ENCODE measurements around the gene CADM1.

CADM1 gene

DNA sequence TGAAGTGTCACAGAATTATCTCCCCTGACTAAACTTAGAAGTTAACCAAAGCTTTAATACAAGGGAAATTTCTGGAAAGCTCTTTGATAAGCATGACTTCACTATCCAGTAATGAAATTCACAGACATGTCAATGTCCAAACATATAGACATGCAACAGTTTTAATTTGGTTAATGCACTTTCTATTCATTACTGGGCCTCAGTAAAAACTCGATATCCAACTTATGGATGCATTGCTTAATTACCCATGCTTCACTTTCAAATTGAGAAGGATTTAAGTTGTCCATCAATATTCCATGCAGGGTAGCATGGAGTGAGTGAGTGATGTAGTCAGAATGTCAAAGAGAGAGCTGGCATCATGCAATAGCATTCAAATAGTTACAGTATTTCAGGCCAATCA, 197.5 kb downstream of the CADM1 start:
- intact Hi-C loops (cut with DNase I; ENCODE audit: low total_unique reads) = no loop called here
- H3K4me3 ChIP-seq = no peak overlapping the region
- H3K27ac ChIP-seq = no peak overlapping the region
- peaks cover 0 to 3% of the 10 kb centered on the region in 2 donors for H3K27me3 ChIP-seq
- H3K36me3 ChIP-seq = no peaks in the 10 kb centered on the region
- no peaks in the 10 kb centered on the region for H3K9me3 ChIP-seq
- peaks cover 0 to 3% (median 0%) of the 10 kb centered on the region in 4 donors for H3K4me1 ChIP-seq
- no peak for DNase-seq
- TF ChIP-seq CTCF (IDR thresholded peaks at IDR 0.05) = no peak

- H3K9me3 ChIP-seq = no peaks in the 10 kb centered on the region
- no peak for DNase-seq
- intact Hi-C loops (cut with DNase I; ENCODE audit: low total_unique reads) = no loop called here
- no peaks in the 10 kb centered on the region for H3K27me3 ChIP-seq
- H3K36me3 ChIP-seq = no peaks in the 10 kb centered on the region
- no peak overlapping the region for H3K4me3 ChIP-seq
- peaks cover 0 to 3% (median 0%) of the 10 kb centered on the region in 4 donors for H3K4me1 ChIP-seq
- no peak overlapping the region for H3K27ac ChIP-seq
- no peak for TF ChIP-seq CTCF (IDR thresholded peaks at IDR 0.05)
These were observed 199.3 kb downstream of the CADM1 start for GRCh38 chr11:115304774-115305472.

DNA sequence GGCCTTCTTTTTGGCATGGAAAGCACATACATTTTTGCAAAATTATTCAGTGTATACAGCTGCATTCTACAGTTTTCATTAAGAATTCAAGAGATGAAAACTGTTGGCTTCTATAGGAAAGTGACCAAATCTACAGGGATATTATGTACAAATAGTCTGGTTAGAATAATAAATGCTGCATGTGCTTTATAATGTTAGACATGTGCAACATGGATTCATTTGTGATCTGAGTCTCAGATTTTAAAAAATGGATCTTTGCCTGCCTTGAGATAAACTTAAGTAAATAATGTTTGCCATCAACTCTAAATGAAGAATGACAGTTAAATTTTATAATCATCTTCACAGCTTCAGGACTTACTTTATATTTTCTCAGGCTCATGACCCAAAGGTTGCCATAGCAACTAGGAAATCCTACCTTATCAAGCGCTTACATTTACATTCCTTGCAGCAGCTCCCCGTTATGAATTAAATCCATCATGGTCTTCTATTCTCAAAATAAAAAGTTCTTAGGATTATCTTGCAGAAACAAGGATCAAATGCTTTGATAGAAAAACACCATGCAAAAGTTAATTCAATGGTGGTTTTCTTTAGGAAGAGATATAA, 200.2 kb downstream of the CADM1 start:
- TF ChIP-seq CTCF (IDR thresholded peaks at IDR 0.05) = no peak
- H3K4me3 ChIP-seq = no peak overlapping the region
- H3K27me3 ChIP-seq = no peaks in the 10 kb centered on the region
- intact Hi-C loops (cut with DNase I; ENCODE audit: low total_unique reads) = no loop called here
- DNase-seq = no peak
- peaks cover 0 to under 1% (median 0%) of the 10 kb centered on the region in 4 donors for H3K4me1 ChIP-seq
- H3K36me3 ChIP-seq = no peaks in the 10 kb centered on the region
- no peak overlapping the region for H3K27ac ChIP-seq
- no peaks in the 10 kb centered on the region for H3K9me3 ChIP-seq

- no peak overlapping the region for H3K27ac ChIP-seq
- no peaks in the 10 kb centered on the region for H3K27me3 ChIP-seq
- no peaks in the 10 kb centered on the region for H3K36me3 ChIP-seq
- H3K4me1 ChIP-seq = no peaks in the 10 kb centered on the region
- DNase-seq = no peak
- TF ChIP-seq CTCF (IDR thresholded peaks at IDR 0.05) = no peak
- no peaks in the 10 kb centered on the region for H3K9me3 ChIP-seq
- intact Hi-C loops (cut with DNase I; ENCODE audit: low total_unique reads) = no loop called here
- no peak overlapping the region for H3K4me3 ChIP-seq
These were observed 201.1 kb downstream of the CADM1 start for GRCh38 chr11:115302946-115303703.

DNA sequence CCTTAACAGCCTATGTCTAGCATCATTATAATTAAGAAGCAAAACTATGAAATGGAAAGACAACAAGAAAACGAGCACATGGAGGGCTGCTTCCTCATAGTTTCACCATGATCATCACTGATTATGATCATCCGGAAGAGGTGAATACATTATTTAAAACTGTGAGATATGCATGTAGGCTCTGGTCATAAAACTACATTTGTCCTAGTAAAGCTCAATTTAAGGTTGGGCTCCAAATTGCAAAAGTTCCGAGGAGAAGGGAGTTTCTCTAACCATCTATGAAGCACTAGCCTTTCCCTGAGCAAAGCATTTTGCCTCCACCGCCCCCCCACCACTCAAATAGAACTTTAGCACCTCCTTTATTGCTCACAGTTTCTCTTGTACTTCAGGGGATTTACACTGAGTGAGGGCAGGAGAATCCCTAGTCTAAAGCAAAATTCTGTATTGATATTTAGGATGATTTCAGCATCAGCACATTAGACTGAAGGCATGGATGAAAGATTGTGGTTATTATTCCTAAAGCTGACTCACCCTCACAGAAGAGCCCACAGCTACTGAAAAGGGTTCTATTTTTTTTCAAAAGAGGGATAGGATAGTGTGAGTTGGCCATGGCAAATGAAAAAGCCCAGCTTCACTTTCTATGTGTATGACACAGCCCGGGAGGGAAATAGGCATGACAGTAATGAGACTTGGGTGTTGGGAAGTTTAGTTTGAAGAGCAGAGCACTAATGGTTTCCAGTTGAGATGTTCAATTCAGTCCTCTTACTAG, 203.4 kb downstream of the CADM1 start:
- intact Hi-C loops (cut with DNase I; ENCODE audit: low total_unique reads) = no loop called here

More for the DNA sequence above, 203.4 kb downstream of the CADM1 start:
- no peak for TF ChIP-seq CTCF (IDR thresholded peaks at IDR 0.05)
- H3K27me3 ChIP-seq = no peaks in the 10 kb centered on the region
- H3K4me3 ChIP-seq = no peak overlapping the region
- H3K36me3 ChIP-seq = no peaks in the 10 kb centered on the region
- no peaks in the 10 kb centered on the region for H3K9me3 ChIP-seq
- no peak overlapping the region for H3K27ac ChIP-seq
- DNase-seq = no peak
- no peaks in the 10 kb centered on the region for H3K4me1 ChIP-seq

Measured in tibial artery (tissue), 4 donors.